Coronary artery (tissue), 2 donors: ENCODE measurements around the gene FAM3B.

ENCODE experiments used
- DNase-seq: peaks from one replicate; pipeline ENCODE4 v3.0.0-alpha.2; 2017; ENCODE audit warnings: low spot score
- H3K27ac ChIP-seq, 2 donors: fragments of 200-600 bp; sonication (generic); one replicate each; pipeline ENCODE4 v1.5.1; 2016 to 2019
- H3K4me3 ChIP-seq: fragments of 200-600 bp; sonication (generic); 2 replicates; pipeline ENCODE4 v1.5.1; 2016; ENCODE audit warnings: mild to moderate bottlenecking, moderate library complexity
- CTCF ChIP-seq: fragments of 200-600 bp; sonication (generic); IDR thresholded peaks from one replicate; pipeline ENCODE4 v1.5.1; 2019; ENCODE audit warnings: antibody characterized with exemption

FAM3B gene

DNA sequence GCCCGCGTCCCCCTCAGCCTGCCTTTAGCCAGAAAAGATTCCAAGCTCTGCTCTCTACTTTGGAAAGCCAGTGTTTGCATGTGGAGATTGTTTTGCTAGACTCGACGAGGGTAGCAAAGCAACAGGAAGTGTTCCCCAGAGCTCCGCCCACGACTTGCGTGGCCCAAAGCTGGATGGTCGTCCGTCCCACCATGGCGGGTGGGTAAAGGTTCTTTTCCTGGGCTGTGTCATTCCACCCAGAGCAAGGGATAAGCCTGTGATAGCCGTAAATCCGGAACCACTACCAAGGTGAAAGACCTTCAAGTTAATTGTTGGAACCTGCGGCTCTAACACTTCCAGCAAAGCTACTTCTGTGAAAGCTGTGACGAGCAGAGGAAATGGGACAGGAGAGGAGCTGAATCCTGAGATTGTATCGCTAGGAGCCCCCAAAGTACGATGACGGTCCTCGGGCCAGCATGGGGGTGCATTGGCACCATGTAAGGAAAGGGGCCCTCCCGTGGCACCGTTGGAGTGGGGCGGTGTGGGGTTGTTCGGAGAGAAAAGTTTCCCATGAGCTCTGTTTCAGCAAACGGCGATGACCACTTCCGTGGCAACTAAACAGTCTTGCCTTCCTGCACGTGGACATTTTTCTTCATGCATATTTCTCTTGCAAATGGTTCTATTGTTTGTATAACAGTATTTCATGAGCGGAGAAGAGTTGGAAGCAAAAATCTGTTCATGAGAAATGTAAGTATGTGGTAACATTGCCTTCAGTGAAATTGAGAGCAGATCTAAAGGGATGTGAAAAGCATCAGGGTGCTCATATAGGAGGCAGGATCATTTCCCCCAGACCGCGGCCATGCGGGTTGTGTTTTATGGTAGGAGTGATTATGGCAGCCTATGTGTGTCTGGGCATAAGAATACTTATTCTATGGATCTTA, 53.6 kb downstream of the FAM3B start:
- no peak for TF ChIP-seq CTCF
- H3K4me3 ChIP-seq: peak overlapping the region; percentile 62
- peak overlapping the region in 1 of 2 donors; percentile 45 for H3K27ac ChIP-seq
- DNase-seq: no peak

GRCh38 chr21:41370840-41371684, 54.5 kb downstream of the FAM3B start:
- Histone ChIP-seq H3K27ac (no peak overlapping the region), H3K4me3 (no peak overlapping the region)
- no peak for TF ChIP-seq CTCF
- no peak for DNase-seq

GRCh38 chr21:41371685-41372030, 55.1 kb downstream of the FAM3B start:
- Histone ChIP-seq H3K4me3 (no peak overlapping the region), H3K27ac (no peak overlapping the region)
- TF ChIP-seq CTCF: no peak
- DNase-seq: no peak

GRCh38 chr21:41373253-41373652, 56.7 kb downstream of the FAM3B start:
- Histone ChIP-seq H3K27ac (no peak overlapping the region), H3K4me3 (no peak overlapping the region)
- DNase-seq: peak; percentile 66
- TF ChIP-seq CTCF: no peak

- Histone ChIP-seq H3K27ac (no peak overlapping the region), H3K4me3 (no peak overlapping the region)
- DNase-seq: no peak
- no peak for TF ChIP-seq CTCF
Measured at GRCh38 chr21:41373763-41374162, 57.2 kb downstream of the FAM3B start.

DNA sequence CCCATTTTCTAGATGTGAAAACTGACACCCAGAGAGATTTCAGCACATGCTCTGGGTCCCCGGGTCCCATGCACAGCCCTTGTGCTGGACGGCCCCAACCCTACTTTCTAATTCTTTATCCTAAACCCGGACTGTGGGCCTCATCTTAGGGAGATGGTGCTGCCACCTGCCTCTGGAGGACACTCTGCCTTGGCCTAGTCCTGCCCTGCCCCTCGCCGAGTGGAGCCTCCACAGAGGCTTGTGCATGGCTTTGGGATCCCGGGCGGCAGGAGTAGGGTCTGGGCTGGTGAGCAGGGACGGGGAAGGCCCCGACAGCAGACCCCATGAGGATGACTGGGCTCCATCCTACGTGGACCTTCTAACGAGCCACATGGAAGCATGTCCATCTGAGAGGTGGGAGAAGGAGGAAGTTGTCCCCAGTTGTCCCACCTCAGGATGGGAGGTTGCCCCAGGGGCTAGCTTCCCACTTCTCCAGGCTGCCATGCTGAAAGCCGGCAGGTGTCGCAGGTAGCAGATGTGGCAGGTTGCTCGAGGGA, 57.6 kb downstream of the FAM3B start:
- DNase-seq: no peak
- Histone ChIP-seq H3K27ac (no peak overlapping the region), H3K4me3 (no peak overlapping the region)
- no peak for TF ChIP-seq CTCF
